Keratinocyte (primary cell): Measurements from ENCODE around the gene CEACAM18.

ENCODE experiments used
- CTCF ChIP-seq, 3 experiments: IDR thresholded peaks in 1 of 3; conservative IDR thresholded peaks in 1 of 3; optimal IDR thresholded peaks in 1 of 3; 2 replicates in 2 of 3; 3 replicates in 1 of 3; pipeline versions ENCODE3 to v1.5.1; 2011; ENCODE audit warnings: low read length in 3 of 3, mild to moderate bottlenecking in 3 of 3, moderate library complexity in 2 of 3, control low read depth in 1 of 3, inconsistent platforms in 1 of 3; ENCODE audit not compliant: insufficient read depth in 2 of 3; ENCODE audit errors: extremely low read depth in 1 of 3
- EZH2 ChIP-seq: IDR thresholded peaks from one replicate; pipeline ENCODE4 v1.6.1; 2012; ENCODE audit warnings: inconsistent platforms, mild to moderate bottlenecking, low read length, moderate library complexity

- TF ChIP-seq CTCF (optimal IDR thresholded peaks at IDR 0.05 in 1 of 3, IDR thresholded peaks at IDR 0.05 in 1 of 3, conservative IDR thresholded peaks at IDR 0.05 in 1 of 3; ENCODE audit: extremely low read depth in 1 of 3, insufficient read depth in 2 of 3, low read length in 3 of 3) (no peak), EZH2 (no peak)
These were observed 36.6 kb upstream of the CEACAM18 start for GRCh38 chr19:51441410-51442390.
